HG02759 (cell line): Measurements from ENCODE around the gene FBLL1.
"Not testable (repeated sequence)": the region's sequence is repeated elsewhere in the genome, so short reads cannot be mapped to it uniquely, and the experiment has no call there.

Experiments used
- ATAC-seq: cut with Tn5 transposase; IDR thresholded peaks from one replicate; pipeline ENCODE4 v1.9.1; 2021; ENCODE audit warnings: mild to moderate bottlenecking, moderate library complexity; ENCODE audit not compliant: unreplicated experiment

Gene FBLL1

GRCh38 chr5:168528521-168529373 lies at the start of gene FBLL1:
Gene FBLL1 (plus strand): TSS chr5:168529305. CDS start chr5:168529505, 200 bp downstream.
- ATAC-seq: no peak

- no peak for ATAC-seq
These were observed 48.5 kb upstream of the FBLL1 start for GRCh38 chr5:168480601-168481000.

- ATAC-seq: peak; percentile 93
These were observed 47.7 kb upstream of the FBLL1 start for GRCh38 chr5:168481330-168481788.

- no peak for ATAC-seq
These were observed 46.7 kb upstream of the FBLL1 start for GRCh38 chr5:168482361-168482760.

GRCh38 chr5:168486136-168486879 lies 42.8 kb upstream of the FBLL1 start, which contains the start of gene RARS1:
Gene RARS1 (plus strand): TSS chr5:168486471. CDS start chr5:168486499, 28 bp downstream.
- ATAC-seq: peak; percentile 88

- ATAC-seq: no peak
These were observed 40.0 kb upstream of the FBLL1 start for GRCh38 chr5:168489059-168489458.

- ATAC-seq: no peak
These were observed 35.0 kb upstream of the FBLL1 start for GRCh38 chr5:168494057-168494555.

GRCh38 chr5:168502563-168503237 lies 26.4 kb upstream of the FBLL1 start:
- no peak for ATAC-seq

GRCh38 chr5:168513861-168514428 lies 15.2 kb upstream of the FBLL1 start:
- ATAC-seq: no peak

- ATAC-seq: no peak
These were observed 3.2 kb upstream of the FBLL1 start for GRCh38 chr5:168525856-168526255.

- ATAC-seq: no peak
These were observed 1.3 kb upstream of the FBLL1 start for GRCh38 chr5:168527756-168528295.

- ATAC-seq: no peak
These were observed 499 bp downstream of the FBLL1 start for GRCh38 chr5:168529374-168530234.

GRCh38 chr5:168530621-168531150 lies 1.6 kb downstream of the FBLL1 start:
- no peak for ATAC-seq

GRCh38 chr5:168531191-168531590 lies 2.1 kb downstream of the FBLL1 start:
- no peak for ATAC-seq

GRCh38 chr5:168531987-168532864 lies 3.1 kb downstream of the FBLL1 start:
- no peak for ATAC-seq

- not testable (repeated sequence) for ATAC-seq
These were observed 5.2 kb downstream of the FBLL1 start for GRCh38 chr5:168534351-168534750.

- ATAC-seq: no peak
These were observed 8.1 kb downstream of the FBLL1 start for GRCh38 chr5:168537176-168537575.

- ATAC-seq: no peak
These were observed 20.4 kb downstream of the FBLL1 start for GRCh38 chr5:168549554-168549953.
